NCI-H2029 (cell line): Measurements from ENCODE around the gene FAM83G.
A peak's percentile ranks its signal among the peaks of the same experiment; 100 is the strongest.
"Not testable (repeated sequence)": the region's sequence is repeated elsewhere in the genome, so short reads cannot be mapped to it uniquely, and the experiment has no call there.

ENCODE experiments used
- DNase-seq: peaks from one replicate; lab custom pipeline; 2025; lab: John Stamatoyannopoulos, UW

The FAM83G gene

GRCh38 chr17:19004421-19005136 lies at the start of gene FAM83G:
FAM83G (minus strand) TSS chr17:19004764; CDS start chr17:19004041, 723 bp downstream.
- DNase-seq = peak; percentile 9

GRCh38 chr17:19048826-19049225 lies 44.3 kb upstream of the FAM83G start:
- not testable (repeated sequence) for DNase-seq

GRCh38 chr17:19047510-19047909 lies 42.9 kb upstream of the FAM83G start:
- DNase-seq = not testable (repeated sequence)

- not testable (repeated sequence) for DNase-seq
Observed at GRCh38 chr17:19046782-19047375, 42.3 kb upstream of the FAM83G start, which contains the start of gene GRAP. GRAP (minus strand) TSS chr17:19046957; CDS start chr17:19046926, 31 bp downstream.

GRCh38 chr17:19044643-19045042 lies 40.1 kb upstream of the FAM83G start:
- not testable (repeated sequence) for DNase-seq

- not testable (repeated sequence) for DNase-seq
Observed at GRCh38 chr17:19043032-19043431, 38.5 kb upstream of the FAM83G start.

- DNase-seq = not testable (repeated sequence)
Observed at GRCh38 chr17:19042369-19042768, 37.8 kb upstream of the FAM83G start.

GRCh38 chr17:19041871-19042270 lies 37.3 kb upstream of the FAM83G start:
- DNase-seq = not testable (repeated sequence)

GRCh38 chr17:19040350-19040749 lies 35.8 kb upstream of the FAM83G start:
- not testable (repeated sequence) for DNase-seq

GRCh38 chr17:19038730-19039129 lies 34.2 kb upstream of the FAM83G start:
- not testable (repeated sequence) for DNase-seq

- not testable (repeated sequence) for DNase-seq
Observed at GRCh38 chr17:19038007-19038406, 33.4 kb upstream of the FAM83G start.

GRCh38 chr17:19037547-19037946 lies 33.0 kb upstream of the FAM83G start:
- not testable (repeated sequence) for DNase-seq

- DNase-seq = not testable (repeated sequence)
Observed at GRCh38 chr17:19036186-19036585, 31.6 kb upstream of the FAM83G start.

- DNase-seq = not testable (repeated sequence)
Observed at GRCh38 chr17:19032377-19032988, 27.9 kb upstream of the FAM83G start.

- not testable (repeated sequence) for DNase-seq
Observed at GRCh38 chr17:19031729-19032128, 27.2 kb upstream of the FAM83G start.

- DNase-seq = not testable (repeated sequence)
Observed at GRCh38 chr17:19030771-19031449, 26.3 kb upstream of the FAM83G start.

GRCh38 chr17:19029740-19030139 lies 25.2 kb upstream of the FAM83G start:
- DNase-seq = not testable (repeated sequence)

- not testable (repeated sequence) for DNase-seq
Observed at GRCh38 chr17:19028671-19029070, 24.1 kb upstream of the FAM83G start.

GRCh38 chr17:19024101-19025078 lies 19.8 kb upstream of the FAM83G start:
- no peak for DNase-seq

GRCh38 chr17:19023209-19023999 lies 18.8 kb upstream of the FAM83G start:
- DNase-seq = no peak
